Measurements from ENCODE around the gene PRDM16. TPM values are rescaled to one million over a fixed set of nuclear protein-coding genes. Genes with fewer than 3 reads are reported as not detected.

PRDM16 gene
- total RNA-seq, 1 experiment from 2014 or later: 0.17 TPM

- no peak overlapping the region for H4K5ac ChIP-seq (ENCODE audit: insufficient read length, low read depth, low read length)
- H3K4ac ChIP-seq (ENCODE audit: low read depth, low read length): no peak overlapping the region
- Mint-ChIP-seq H3K9me3 (peaks cover 0 to 3% of the 10 kb centered on the region in 2 experiments; a peak in 1 of 5 replicates), H3K27ac (no peak overlapping the region; a peak in 2 of 7 replicates), H3K36me3 (ENCODE audit: insufficient read depth in 1 of 3, low read depth in 3 of 3) (no peaks in the 10 kb centered on the region), H3K4me1 (no peaks in the 10 kb centered on the region), H3K27me3 (ENCODE audit: low read depth) (peaks cover 5% of the 10 kb centered on the region; the same call in 1 of the 2 replicates), H3K4me3 (no peak overlapping the region)
- TF ChIP-seq CTCF (conservative IDR thresholded peaks at IDR 0.05): no peak
- H3K79me2 ChIP-seq (ENCODE audit: insufficient read depth, low read length): no peaks in the 10 kb centered on the region
- no peaks in the 10 kb centered on the region for H3K4me1 ChIP-seq (ENCODE audit: insufficient read depth, low read length)
- H2BK5ac ChIP-seq (ENCODE audit: insufficient read length, low read length): no peak overlapping the region
- no peak overlapping the region for H3K18ac ChIP-seq (ENCODE audit: insufficient read length, low read depth, low read length)
- no peaks in the 10 kb centered on the region for H4K20me1 ChIP-seq (ENCODE audit: control insufficient read depth, insufficient read depth, insufficient read length)
- no CpG with 5 or more reads among the region's 13 CpGs for WGBS (ENCODE audit: extremely low coverage, insufficient read length, low lambda C conversion rate)
- no peak overlapping the region for H2BK15ac ChIP-seq (ENCODE audit: low read depth, low read length)
- H3K27me3 ChIP-seq (ENCODE audit: insufficient read depth, low read length): no peaks in the 10 kb centered on the region
- H2BK12ac ChIP-seq (ENCODE audit: insufficient read length, low read depth, low read length): no peak overlapping the region
- DNase-seq: no peak
- H3K23me2 ChIP-seq (ENCODE audit: insufficient read length, low read depth, low read length, poor library complexity, severe bottlenecking): no peaks in the 10 kb centered on the region
- no peak overlapping the region for H4K8ac ChIP-seq (replicated peaks; ENCODE audit: insufficient read length, low read depth, low read length)
- H2AFZ ChIP-seq (ENCODE audit: low read length): no peak overlapping the region
- no peak overlapping the region for H3K9ac ChIP-seq (ENCODE audit: extremely low read depth, insufficient read length, low read length)
- no peak overlapping the region for H3K56ac ChIP-seq (ENCODE audit: insufficient read length, low read depth, low read length)
- no peak overlapping the region for H2BK20ac ChIP-seq (ENCODE audit: low read depth, low read length, poor library complexity, severe bottlenecking)
- no peak overlapping the region for H3K4me2 ChIP-seq (ENCODE audit: insufficient read depth, insufficient read length, low read length)
- H3K79me1 ChIP-seq (ENCODE audit: insufficient read depth, low read depth, low read length, poor library complexity, severe bottlenecking): no peaks in the 10 kb centered on the region
- no peak overlapping the region for H4K91ac ChIP-seq (ENCODE audit: insufficient read length, low read depth, low read length)
- H2AK5ac ChIP-seq (ENCODE audit: insufficient read length, low read length): no peak overlapping the region
- H3T11ph ChIP-seq (ENCODE audit: low read length): no peak overlapping the region
- H3K14ac ChIP-seq (ENCODE audit: insufficient read depth, low read length): no peak overlapping the region
- H3K27ac ChIP-seq (ENCODE audit: insufficient read length, low read depth, low read length): no peak overlapping the region
- no peak overlapping the region for H3K23ac ChIP-seq (ENCODE audit: insufficient read length, low read depth, low read length)
- no peak overlapping the region for H2BK120ac ChIP-seq (ENCODE audit: low read depth, low read length, poor library complexity, severe bottlenecking)
- H3K9me3 ChIP-seq (ENCODE audit: control insufficient read depth, low read depth, low read length): no peaks in the 10 kb centered on the region
These were observed 225.4 kb downstream of the PRDM16 start for GRCh38 chr1:3294450-3294849.

All from H9 (cell line).